Retinal pigment epithelial cell (primary cell): Measurements from ENCODE around the gene PAQR5.
"Not testable (repeated sequence)": the region's sequence is repeated elsewhere in the genome, so short reads cannot be mapped to it uniquely, and the experiment has no call there.

Source experiments
- DNase-seq: peaks from one replicate; pipeline ENCODE4 v3.0.0-alpha.2; 2010; ENCODE audit warnings: low read depth
- H3K4me3 ChIP-seq: 2 replicates; pipeline ENCODE4 v1.5.1; 2011; ENCODE audit warnings: mild to moderate bottlenecking, low read length, control low read depth, moderate library complexity
- TF ChIP-seq, protein P1 (sequence below): conservative IDR thresholded peaks from 2 replicates; pipeline ENCODE4 v1.5.1; 2011; ENCODE audit warnings: low read depth, low read length, control low read depth, inconsistent platforms

Gene PAQR5

DNA sequence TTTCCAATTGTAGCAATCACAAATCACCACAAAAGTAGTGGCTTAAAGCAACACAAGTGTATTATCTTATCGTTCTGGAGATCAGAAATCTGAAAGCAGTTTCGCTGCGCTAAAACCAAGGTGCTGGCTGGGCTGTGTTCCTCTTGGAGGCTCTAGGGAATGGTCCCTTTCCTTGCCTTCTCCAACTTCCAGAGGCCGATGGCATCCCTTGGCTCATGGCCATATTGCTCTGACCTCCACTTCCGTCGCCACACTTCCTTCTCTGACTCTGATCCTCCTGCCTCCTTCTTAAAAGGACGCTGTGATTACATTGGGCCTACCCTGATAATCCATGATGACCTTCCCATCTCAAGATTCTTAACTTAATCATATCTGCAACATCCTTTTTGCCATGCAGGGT, 10.7 kb upstream of the PAQR5 start:
- TF ChIP-seq, protein P1, sequence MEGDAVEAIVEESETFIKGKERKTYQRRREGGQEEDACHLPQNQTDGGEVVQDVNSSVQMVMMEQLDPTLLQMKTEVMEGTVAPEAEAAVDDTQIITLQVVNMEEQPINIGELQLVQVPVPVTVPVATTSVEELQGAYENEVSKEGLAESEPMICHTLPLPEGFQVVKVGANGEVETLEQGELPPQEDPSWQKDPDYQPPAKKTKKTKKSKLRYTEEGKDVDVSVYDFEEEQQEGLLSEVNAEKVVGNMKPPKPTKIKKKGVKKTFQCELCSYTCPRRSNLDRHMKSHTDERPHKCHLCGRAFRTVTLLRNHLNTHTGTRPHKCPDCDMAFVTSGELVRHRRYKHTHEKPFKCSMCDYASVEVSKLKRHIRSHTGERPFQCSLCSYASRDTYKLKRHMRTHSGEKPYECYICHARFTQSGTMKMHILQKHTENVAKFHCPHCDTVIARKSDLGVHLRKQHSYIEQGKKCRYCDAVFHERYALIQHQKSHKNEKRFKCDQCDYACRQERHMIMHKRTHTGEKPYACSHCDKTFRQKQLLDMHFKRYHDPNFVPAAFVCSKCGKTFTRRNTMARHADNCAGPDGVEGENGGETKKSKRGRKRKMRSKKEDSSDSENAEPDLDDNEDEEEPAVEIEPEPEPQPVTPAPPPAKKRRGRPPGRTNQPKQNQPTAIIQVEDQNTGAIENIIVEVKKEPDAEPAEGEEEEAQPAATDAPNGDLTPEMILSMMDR: no peak
- no peak for DNase-seq

DNA sequence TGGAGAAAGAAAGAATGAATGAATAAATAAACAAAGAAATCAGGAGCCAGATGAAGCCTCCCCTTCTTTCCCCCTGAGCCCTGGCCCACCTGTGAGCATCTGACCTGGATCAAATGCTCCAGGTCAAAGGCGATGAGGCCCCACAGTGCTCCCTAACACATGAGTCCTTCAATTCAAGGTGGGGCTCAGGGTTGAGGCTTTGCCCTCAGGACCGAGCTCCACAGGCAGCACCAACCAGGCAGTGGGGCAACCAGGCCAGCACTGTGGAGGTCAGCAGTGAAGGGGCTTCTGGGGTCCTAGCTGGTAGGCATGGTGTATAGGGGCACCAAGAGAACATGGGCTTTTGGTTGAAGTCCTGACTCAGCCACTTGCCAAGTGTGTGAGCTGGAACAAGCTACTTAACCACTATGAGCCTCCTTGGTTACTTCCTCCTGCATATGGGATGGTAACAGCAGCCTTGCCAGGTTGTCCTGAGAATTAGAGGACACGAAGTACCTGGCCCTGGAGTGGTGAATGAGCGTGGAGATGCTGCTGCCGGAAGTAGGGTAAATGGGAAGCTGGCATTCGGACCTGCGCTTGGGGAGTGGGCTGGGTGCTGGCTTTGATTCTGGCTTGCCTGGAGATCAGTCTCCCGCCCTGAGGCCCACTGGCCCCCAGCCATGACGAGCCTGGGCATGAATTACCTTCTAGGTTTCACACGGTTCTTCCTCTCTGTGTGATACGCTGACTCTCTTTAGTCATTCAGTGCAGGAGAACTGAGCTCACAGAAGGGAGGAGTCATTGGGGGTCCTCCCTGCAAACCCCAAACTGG, 10.0 kb upstream of the PAQR5 start:
- no peak for DNase-seq
- TF ChIP-seq, protein P1: no peak
- no peak overlapping the region for H3K4me3 ChIP-seq

More for the DNA sequence above, 10.7 kb upstream of the PAQR5 start:
- no peak overlapping the region for H3K4me3 ChIP-seq

DNA sequence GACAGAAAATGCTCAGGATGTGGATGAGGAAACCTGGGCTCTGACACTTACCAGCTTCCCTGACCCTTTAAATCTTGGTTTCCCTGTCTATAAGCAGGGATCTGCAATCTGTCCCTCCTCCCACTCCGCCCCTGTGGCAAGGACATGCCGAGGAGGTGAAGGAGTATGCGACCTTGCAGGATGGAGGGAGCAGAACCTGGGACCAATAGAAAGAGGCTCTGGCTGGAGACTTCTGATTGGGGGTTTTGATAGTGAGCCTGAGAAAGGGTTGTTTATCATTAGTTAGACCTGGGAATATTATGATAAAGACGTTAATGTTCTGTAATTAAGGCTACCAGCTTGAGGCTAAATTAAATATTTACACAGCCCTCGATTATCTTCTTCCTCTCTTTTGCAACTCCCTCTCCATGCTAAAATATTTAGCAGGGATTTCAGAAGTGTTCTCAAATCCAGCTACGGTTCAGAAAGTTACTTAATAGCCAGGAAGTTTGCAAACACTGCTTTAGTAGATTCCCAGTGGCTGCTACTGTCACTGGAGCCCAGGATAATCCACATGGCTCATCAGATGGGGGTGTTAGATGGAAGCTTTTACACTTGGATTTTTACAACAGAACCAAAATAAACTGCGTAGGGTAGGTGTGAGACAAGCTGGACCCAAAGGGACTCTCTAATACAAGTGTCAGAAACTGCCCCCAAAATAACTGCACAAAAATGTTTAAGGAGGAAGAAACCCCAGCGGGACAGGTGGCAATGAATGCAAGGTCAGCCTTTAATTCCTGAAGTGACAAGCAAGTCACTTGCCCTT, 9.2 kb upstream of the PAQR5 start:
- DNase-seq: no peak
- no peak overlapping the region for H3K4me3 ChIP-seq
- TF ChIP-seq, protein P1: no peak

DNA sequence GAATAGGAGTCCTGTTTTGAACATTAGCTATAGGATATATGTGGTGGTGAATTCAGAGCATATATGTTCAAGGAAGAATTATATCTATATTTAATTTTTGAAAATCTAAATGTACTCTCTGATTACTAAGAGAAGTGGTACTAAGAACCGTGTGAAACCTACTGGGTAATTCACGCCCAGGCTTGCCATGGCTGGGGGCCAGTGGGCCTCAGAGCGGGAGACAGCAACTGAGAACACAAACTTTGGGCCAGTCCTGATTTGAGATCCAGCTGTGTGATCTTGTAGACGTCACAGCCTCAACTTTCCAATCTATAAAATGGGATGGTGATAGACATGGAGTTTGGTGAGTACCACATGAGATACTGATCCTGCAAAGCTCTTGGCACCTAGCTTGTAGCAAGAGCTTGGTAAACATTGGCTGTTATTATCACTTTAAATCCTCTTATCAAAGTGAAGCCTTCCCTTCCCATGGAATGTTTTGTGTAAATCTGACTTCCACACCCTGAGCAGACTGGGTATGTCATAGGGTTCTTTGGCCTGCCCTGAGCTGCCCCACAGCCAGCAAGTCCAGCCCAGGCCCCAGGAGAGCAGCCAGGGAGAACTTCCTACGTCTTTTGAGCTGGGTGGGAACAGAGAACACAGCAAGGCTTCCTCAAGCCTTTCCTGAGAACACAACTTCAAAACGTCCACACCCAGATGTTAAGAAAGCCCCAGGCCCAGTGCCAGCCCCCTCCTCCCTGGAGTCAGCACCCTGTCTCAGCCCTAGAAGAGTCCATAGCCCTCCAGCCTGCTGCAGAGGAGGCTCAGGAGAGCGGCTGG, 8.2 kb upstream of the PAQR5 start:
- DNase-seq: no peak
- no peak overlapping the region for H3K4me3 ChIP-seq
- TF ChIP-seq, protein P1: no peak

DNA sequence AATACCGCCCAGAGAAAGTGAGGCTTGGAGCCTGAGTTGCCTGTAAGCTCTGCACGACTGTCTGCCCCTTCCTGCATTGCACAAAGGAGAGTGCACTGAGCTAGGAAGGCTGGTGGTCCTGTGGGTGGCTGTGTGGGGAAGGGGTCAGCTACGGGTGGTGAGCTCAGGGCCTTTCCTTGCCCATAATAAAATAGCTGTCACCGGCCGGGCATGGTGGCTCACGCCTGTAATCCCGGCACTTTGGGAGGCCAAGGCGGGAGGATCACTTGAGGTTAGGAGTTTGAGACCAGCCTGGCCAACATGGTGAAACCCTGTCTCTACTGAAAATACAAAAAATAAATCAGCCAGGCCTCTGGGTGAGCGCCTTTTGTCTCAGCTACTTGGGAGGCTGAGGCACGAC, 7.1 kb upstream of the PAQR5 start:
- DNase-seq, H3K4me3 ChIP-seq: not testable (repeated sequence)

DNA sequence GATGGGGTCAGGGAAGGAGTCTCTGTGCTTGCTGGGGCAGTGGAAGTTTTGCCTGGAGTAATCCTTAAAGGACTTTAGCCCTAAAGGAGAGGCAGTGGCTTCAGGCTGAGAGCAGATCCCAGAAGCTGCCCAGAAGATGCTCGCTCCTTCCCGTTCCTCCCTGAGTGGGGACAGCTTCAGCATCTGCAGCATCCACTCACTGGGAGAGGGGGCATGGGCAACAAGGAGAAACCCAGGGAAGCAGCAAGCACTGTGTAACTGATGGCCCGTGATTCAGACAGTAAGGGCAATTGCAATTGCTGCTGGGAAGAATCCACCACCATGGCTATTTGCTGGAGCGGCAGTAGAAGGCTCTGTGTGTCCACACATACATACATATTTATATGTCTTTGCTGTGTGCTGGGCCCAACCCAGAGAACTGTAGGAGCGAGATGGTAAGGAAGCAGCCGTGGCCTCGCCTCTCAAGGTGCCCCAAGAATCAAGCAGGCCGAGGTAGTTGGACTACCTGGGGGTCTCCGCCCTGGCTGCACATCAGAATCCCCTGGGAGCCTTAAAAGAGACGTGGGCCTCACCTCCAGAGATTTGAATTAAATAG, 5.8 kb upstream of the PAQR5 start:
- no peak for DNase-seq
- no peak overlapping the region for H3K4me3 ChIP-seq
- TF ChIP-seq, protein P1: no peak
